ENCODE results near the gene SLN.
"Not testable (repeated sequence)": the region's sequence is repeated elsewhere in the genome, so short reads cannot be mapped to it uniquely, and the experiment has no call there.

SLN gene

GRCh38 chr11:107711861-107712755, at the start of gene SLN:
Gene SLN (minus strand): TSS chr11:107712056.
- no peak for TF ChIP-seq CTCF (IDR thresholded peaks at IDR 0.05; ENCODE audit: extremely low read depth, insufficient read depth, missing control alignments)
- in situ Hi-C loops (cut with MboI; ENCODE audit: low pct_unique_long_range_greater_than_20kb, low sequenced_read_pairs, unreplicated experiment) = no loop called here
- no peak for DNase-seq (ENCODE audit: low spot score)

GRCh38 chr11:107758719-107759355, 47.0 kb upstream of the SLN start:
- in situ Hi-C loops (cut with MboI; ENCODE audit: low pct_unique_long_range_greater_than_20kb, low sequenced_read_pairs, unreplicated experiment); DNase-seq (ENCODE audit: low spot score): not testable (repeated sequence)

- DNase-seq (ENCODE audit: low spot score) = no peak
Measured at GRCh38 chr11:107757661-107758060, 45.8 kb upstream of the SLN start.

GRCh38 chr11:107756553-107756952, 44.7 kb upstream of the SLN start:
- TF ChIP-seq CTCF (IDR thresholded peaks at IDR 0.05; ENCODE audit: extremely low read depth, insufficient read depth, missing control alignments) = no peak
- in situ Hi-C loops (cut with MboI; ENCODE audit: low pct_unique_long_range_greater_than_20kb, low sequenced_read_pairs, unreplicated experiment) = no loop called here
- DNase-seq (ENCODE audit: low spot score) = no peak

More at GRCh38 chr11:107757661-107758060, 45.8 kb upstream of the SLN start:
- in situ Hi-C loops (cut with MboI; ENCODE audit: low pct_unique_long_range_greater_than_20kb, low sequenced_read_pairs, unreplicated experiment) = no loop called here
- TF ChIP-seq CTCF (IDR thresholded peaks at IDR 0.05; ENCODE audit: extremely low read depth, insufficient read depth, missing control alignments) = no peak

- no peak for DNase-seq (ENCODE audit: low spot score)
- in situ Hi-C loops (cut with MboI; ENCODE audit: low pct_unique_long_range_greater_than_20kb, low sequenced_read_pairs, unreplicated experiment) = no loop called here
- no peak for TF ChIP-seq CTCF (IDR thresholded peaks at IDR 0.05; ENCODE audit: extremely low read depth, insufficient read depth, missing control alignments)
Measured at GRCh38 chr11:107752949-107753822, 41.3 kb upstream of the SLN start.

GRCh38 chr11:107752508-107752907, 40.7 kb upstream of the SLN start:
- no peak for DNase-seq (ENCODE audit: low spot score)
- TF ChIP-seq CTCF (IDR thresholded peaks at IDR 0.05; ENCODE audit: extremely low read depth, insufficient read depth, missing control alignments) = no peak
- in situ Hi-C loops (cut with MboI; ENCODE audit: low pct_unique_long_range_greater_than_20kb, low sequenced_read_pairs, unreplicated experiment) = no loop called here
